Gastrocnemius medialis (tissue), 4 donors: ENCODE measurements around the gene MOB3B. TPM values are rescaled to one million over a fixed set of nuclear protein-coding genes. Genes with fewer than 3 reads are reported as not detected.

Experiments
- ATAC-seq, 2 donors: fragments of 150-250 bp; one replicate each; pipeline ENCODE4 v1.9.1; 2016
- DNase-seq, 2 donors: peaks; one replicate each; pipeline ENCODE4 v3.0.0-alpha.2; 2019
- H3K27ac ChIP-seq, 4 donors: fragments of 200-600 bp; sonication (generic); 1 replicate in 1 of 4; 2 replicates in 3 of 4; pipeline ENCODE4 v1.5.1; 2016 to 2018; ENCODE audit warnings: mild to moderate bottlenecking in 2 of 4, moderate library complexity in 1 of 4
- H3K27me3 ChIP-seq, 3 donors: fragments of 200-600 bp; sonication (generic) in 2 of 3; 1 replicate in 1 of 3; 2 replicates in 2 of 3; pipeline versions ENCODE4 v1.5.1 to v1.6.0; 2016 to 2019; ENCODE audit warnings: mild to moderate bottlenecking in 1 of 3, moderate library complexity in 1 of 3
- H3K36me3 ChIP-seq, 2 donors: fragments of 200-600 bp; sonication (generic) in 1 of 2; one replicate each; pipeline ENCODE4 v1.5.1; 2017 to 2018
- H3K4me1 ChIP-seq, 2 donors: fragments of 200-600 bp; sonication (generic) in 1 of 2; one replicate each; pipeline ENCODE4 v1.5.1; 2016 to 2017; ENCODE audit warnings: mild to moderate bottlenecking in 2 of 2
- H3K4me3 ChIP-seq, 4 donors: fragments of 200-600 bp; sonication (generic) in 3 of 4; 1 replicate in 1 of 4; 2 replicates in 3 of 4; pipeline ENCODE4 v1.5.1; 2016 to 2019; ENCODE audit warnings: mild to moderate bottlenecking in 2 of 4
- H3K9me3 ChIP-seq, 3 donors: fragments of 200-600 bp; sonication (generic) in 2 of 3; 1 replicate in 1 of 3; 2 replicates in 2 of 3; pipeline ENCODE4 v1.5.1; 2016 to 2019
- CTCF ChIP-seq, 5 experiments: fragments of 450-650 bp in 3 of 5; fragments of 200-600 bp in 2 of 5; sonication (generic) in 2 of 5; IDR thresholded peaks in 4 of 5; conservative IDR thresholded peaks in 1 of 5; 1 replicate in 4 of 5; 2 replicates in 1 of 5; pipeline ENCODE4 v1.5.1; 2016 to 2019; ENCODE audit warnings: antibody characterized with exemption in 5 of 5, mild to moderate bottlenecking in 3 of 5, moderate library complexity in 3 of 5
- POLR2A ChIP-seq, 2 donors: fragments of 450-650 bp; IDR thresholded peaks; one replicate each; pipeline ENCODE4 v1.6.1; 2017; ENCODE audit warnings: antibody characterized with exemption in 2 of 2, mild to moderate bottlenecking in 2 of 2, moderate library complexity in 2 of 2
- in situ Hi-C, 4 donors: fragments of 200-750 bp; cut with MboI; loops; one replicate each; pipeline versions ENCODE4 v1.15.0 to v1.8.0; 2017; ENCODE audit warnings: low sequenced_read_pairs in 4 of 4
- intact Hi-C: fragments of 100-400 bp; cut with DNase I; formaldehyde crosslinking; loops from one replicate; pipeline ENCODE4 v1.15.1; 2023; ENCODE audit warnings: low total_unique reads
- total RNA-seq, 4 donors: library from RNA; depleted of rRNA; stranded (reverse); fragments of >200 nt; gene quantifications; one replicate each; pipeline versions ENCODE4 v1.1.0 to v1.2.3, GENCODE V29; 2016

Gene MOB3B
- total RNA-seq, 4 donors from 2014 or later = 3.4 to 16.3 (median 12.7) TPM

GRCh38 chr9:27414220-27414761 is 115.3 kb downstream of the MOB3B start:
- H3K9me3 ChIP-seq = no peaks in the 10 kb centered on the region
- in situ Hi-C loops (no loop called here), intact Hi-C loops (no loop called here)
- H3K27ac ChIP-seq = peak overlapping the region in 3 of 4 donors; percentile 10 to 38 (median 18)
- no peaks in the 10 kb centered on the region for H3K36me3 ChIP-seq
- ATAC-seq = no peak
- no peak for DNase-seq
- TF ChIP-seq CTCF (IDR thresholded peaks at IDR 0.05 in 4 of 5, conservative IDR thresholded peaks at IDR 0.05 in 1 of 5) (no peak), POLR2A (IDR thresholded peaks at IDR 0.05) (no peak)
- peaks cover 0 to 21% of the 10 kb centered on the region in 2 donors for H3K4me1 ChIP-seq
- H3K27me3 ChIP-seq = no peaks in the 10 kb centered on the region
- peak overlapping the region in 2 of 4 donors; percentile 2 to 9 for H3K4me3 ChIP-seq

GRCh38 chr9:27413511-27414219 is 115.9 kb downstream of the MOB3B start:
- in situ Hi-C loops (no loop called here), intact Hi-C loops (no loop called here)
- no peak for TF ChIP-seq CTCF (IDR thresholded peaks at IDR 0.05 in 4 of 5, conservative IDR thresholded peaks at IDR 0.05 in 1 of 5)
- no peak for TF ChIP-seq POLR2A (IDR thresholded peaks at IDR 0.05)
- DNase-seq (no peak), ATAC-seq (no peak)
- no peaks in the 10 kb centered on the region for H3K27me3 ChIP-seq
- peak overlapping the region in 3 of 4 donors; percentile 2 to 27 (median 9) for H3K4me3 ChIP-seq
- no peaks in the 10 kb centered on the region for H3K9me3 ChIP-seq
- H3K4me1 ChIP-seq = peaks cover 0 to 21% of the 10 kb centered on the region in 2 donors
- peak overlapping the region; percentile 10 to 38 (median 19) for H3K27ac ChIP-seq
- H3K36me3 ChIP-seq = no peaks in the 10 kb centered on the region

- no peak for TF ChIP-seq CTCF (IDR thresholded peaks at IDR 0.05 in 4 of 5, conservative IDR thresholded peaks at IDR 0.05 in 1 of 5)
- no peak for TF ChIP-seq POLR2A (IDR thresholded peaks at IDR 0.05)
- no peaks in the 10 kb centered on the region for H3K27me3 ChIP-seq
- ATAC-seq (peak in 1 of 2 donors; percentile 36), DNase-seq (no peak)
- H3K4me1 ChIP-seq = peaks cover 0 to 23% of the 10 kb centered on the region in 2 donors
- H3K27ac ChIP-seq = no peak overlapping the region
- peak overlapping the region in 2 of 4 donors; percentile 9 to 27 for H3K4me3 ChIP-seq
- in situ Hi-C loops (no loop called here), intact Hi-C loops (no loop called here)
- no peaks in the 10 kb centered on the region for H3K36me3 ChIP-seq
- H3K9me3 ChIP-seq = no peaks in the 10 kb centered on the region
Measured at GRCh38 chr9:27412963-27413362, 116.7 kb downstream of the MOB3B start.

- Histone ChIP-seq H3K27me3 (no peaks in the 10 kb centered on the region), H3K4me1 (peaks cover 0 to 26% of the 10 kb centered on the region in 2 donors), H3K27ac (no peak overlapping the region), H3K4me3 (no peak overlapping the region), H3K9me3 (no peaks in the 10 kb centered on the region), H3K36me3 (no peaks in the 10 kb centered on the region)
- TF ChIP-seq POLR2A (IDR thresholded peaks at IDR 0.05) = no peak
- no peak for TF ChIP-seq CTCF (IDR thresholded peaks at IDR 0.05 in 4 of 5, conservative IDR thresholded peaks at IDR 0.05 in 1 of 5)
- DNase-seq (no peak), ATAC-seq (no peak)
- in situ Hi-C loops = no loop called here
- intact Hi-C loops = no loop called here
Measured at GRCh38 chr9:27412081-27412480, 117.5 kb downstream of the MOB3B start.
